ENCODE measurements around the gene DHODH. TPM values are rescaled to one million over a fixed set of nuclear protein-coding genes. Genes with fewer than 3 reads are reported as not detected.
A peak's percentile ranks its signal among the peaks of the same experiment; 100 is the strongest.

The DHODH gene
- total and polyA plus RNA-seq, 2 of the 13 experiments (the other 11 are each of a cell fraction or from before 2014, with no cell fraction given), result 10.7 to 16.4 TPM

- Histone ChIP-seq H3K4me2 (ENCODE audit: low read depth, low read length) (no peak overlapping the region), H2AFZ (ENCODE audit: low read length) (no peak overlapping the region), H3K9ac (ENCODE audit: insufficient read depth, low read depth, low read length) (no peak overlapping the region), H3K4me3 (replicated peaks in 1 of 3; ENCODE audit: insufficient read depth in 1 of 3, low read depth in 2 of 3, low read length in 3 of 3) (no peak overlapping the region), H3K27ac (ENCODE audit: extremely low read length, insufficient read depth, low read length) (no peak overlapping the region), H3K79me2 (ENCODE audit: insufficient read depth, low read length) (no peaks in the 10 kb centered on the region), H3K4me1 (ENCODE audit: insufficient read depth, low read length) (peaks cover 48% of the 10 kb centered on the region), H3K27me3 (ENCODE audit: control insufficient read depth in 1 of 2, insufficient read depth in 2 of 2, low read length in 2 of 2) (no peaks in the 10 kb centered on the region), H4K20me1 (ENCODE audit: insufficient read depth, low read length) (no peaks in the 10 kb centered on the region), H3K9me3 (ENCODE audit: low read length) (no peaks in the 10 kb centered on the region), H3K36me3 (replicated peaks in 1 of 2; ENCODE audit: control insufficient read depth in 1 of 2, insufficient read depth in 2 of 2, low read length in 2 of 2) (no peaks in the 10 kb centered on the region)
- DNase-seq (ENCODE audit: low spot score) (no peak), FAIRE-seq (no peak), ATAC-seq (no peak)
- intact Hi-C loops (cut with micrococcal nuclease; ENCODE audit: unreplicated experiment), result no loop called here
- ChIA-PET CTCF (ENCODE audit: low intra/inter-chr PET ratio, low total read pairs) (no interaction called here), POLR2A (no interaction called here)
- 81% methylated on average over 7 of the region's 7 CpGs for WGBS (ENCODE audit: low lambda C conversion rate)
- in situ Hi-C loops (cut with HindIII; ENCODE audit: extremely low pct_ligation_motif_present, low pct_unique_long_range_greater_than_20kb), result no loop called here
- BruUV-seq (replicated peaks), result no TSS peak
- TF ChIP-seq LRRFIP1 (CRISPR knock-in tag; conservative IDR thresholded peaks at IDR 0.05) (no peak), ZNF318 (CRISPR knock-in tag; IDR thresholded peaks at IDR 0.05) (0 out of 2 replicates have a peak, but pooled peaks have one; percentile 27), ELF4 (CRISPR knock-in tag; IDR thresholded peaks at IDR 0.05; ENCODE audit: borderline replicate concordance) (no peak), ZSCAN22 (CRISPR knock-in tag; IDR thresholded peaks at IDR 0.05) (no peak), NFE2L2 (IDR thresholded peaks at IDR 0.05; ENCODE audit: low read length) (no peak), HOMEZ (CRISPR knock-in tag; IDR thresholded peaks at IDR 0.05; ENCODE audit: low read depth) (0 out of 2 replicates have a peak, but pooled peaks have one; percentile 28), TRIM24 (CRISPR knock-in tag; IDR thresholded peaks at IDR 0.05) (no peak), ZNF251 (CRISPR knock-in tag; IDR thresholded peaks at IDR 0.05) (no peak), ZNF430 (CRISPR knock-in tag; IDR thresholded peaks at IDR 0.05) (0 out of 2 replicates have a peak, but pooled peaks have one; percentile 45), FOXK2 (IDR thresholded peaks at IDR 0.05) (no peak), EED (CRISPR knock-in tag; IDR thresholded peaks at IDR 0.05) (no peak), FOSL2 (CRISPR knock-in tag; IDR thresholded peaks at IDR 0.05) (peak; percentile 9; the same call in 1 of the 2 replicates)
Measured at GRCh38 chr16:72029567-72030271, 21.2 kb downstream of the DHODH start.
